OCI-LY1 (cell line): ENCODE results near the gene PRAMEF10.
"Not testable (repeated sequence)": the region's sequence is repeated elsewhere in the genome, so short reads cannot be mapped to it uniquely, and the experiment has no call there.

Experiments
- CTCF ChIP-seq: fragments of 200-600 bp; sonication (generic), shearing (Covaris generic); IDR thresholded peaks from 2 replicates; pipeline ENCODE4 v1.5.1; 2017; ENCODE audit warnings: mild to moderate bottlenecking, antibody characterized with exemption, low read length, moderate library complexity, mixed read lengths
- EZH2 ChIP-seq: fragments of 200-600 bp; sonication (generic), shearing (Covaris generic); IDR thresholded peaks from 2 replicates; pipeline ENCODE4 v1.8.0; 2017; ENCODE audit warnings: borderline replicate concordance, mixed run types, mild to moderate bottlenecking, antibody characterized with exemption, low read length, moderate library complexity, mixed read lengths

GRCh38 chr1:12878453-12878852, 19.6 kb downstream of the PRAMEF10 start:
- not testable (repeated sequence) for TF ChIP-seq CTCF, EZH2
